NCI-H146 (cell line): ENCODE results near the gene SCD.
"Not testable (repeated sequence)": the region's sequence is repeated elsewhere in the genome, so short reads cannot be mapped to it uniquely, and the experiment has no call there.

Experiments used
- DNase-seq: peaks from one replicate; lab custom pipeline; 2025; lab: John Stamatoyannopoulos, UW

Gene SCD

GRCh38 chr10:100362570-100363496, 15.8 kb downstream of the SCD start:
- DNase-seq, result no peak

- no peak for DNase-seq
Measured at GRCh38 chr10:100364175-100364574, 17.1 kb downstream of the SCD start.

- DNase-seq, result peak; percentile 70
Measured at GRCh38 chr10:100364735-100365391, 17.8 kb downstream of the SCD start.

- no peak for DNase-seq
Measured at GRCh38 chr10:100368721-100369120, 21.7 kb downstream of the SCD start.

- no peak for DNase-seq
Measured at GRCh38 chr10:100370714-100371481, 23.9 kb downstream of the SCD start.

GRCh38 chr10:100371482-100372027, 24.5 kb downstream of the SCD start:
- no peak for DNase-seq

GRCh38 chr10:100372415-100373297, 25.6 kb downstream of the SCD start:
- DNase-seq, result peak; percentile 71

GRCh38 chr10:100373298-100374199, 26.5 kb downstream of the SCD start:
- peak; percentile 99 for DNase-seq

- peak; percentile 63 for DNase-seq
Measured at GRCh38 chr10:100374200-100374655, 27.2 kb downstream of the SCD start.

GRCh38 chr10:100374677-100375353, 27.8 kb downstream of the SCD start:
- DNase-seq, result not testable (repeated sequence)

GRCh38 chr10:100376656-100377055, 29.6 kb downstream of the SCD start:
- DNase-seq, result not testable (repeated sequence)

- DNase-seq, result no peak
Measured at GRCh38 chr10:100377830-100378229, 30.8 kb downstream of the SCD start.

GRCh38 chr10:100380400-100380799, 33.4 kb downstream of the SCD start:
- DNase-seq, result no peak

- DNase-seq, result no peak
Measured at GRCh38 chr10:100382553-100382952, 35.5 kb downstream of the SCD start.

GRCh38 chr10:100383251-100383650, 36.2 kb downstream of the SCD start:
- no peak for DNase-seq

GRCh38 chr10:100391163-100392002, 44.4 kb downstream of the SCD start:
- no peak for DNase-seq

- no peak for DNase-seq
Measured at GRCh38 chr10:100392686-100393003, 45.6 kb downstream of the SCD start.

- no peak for DNase-seq
Measured at GRCh38 chr10:100395626-100396025, 48.6 kb downstream of the SCD start.

- no peak for DNase-seq
Measured at GRCh38 chr10:100396605-100397004, 49.6 kb downstream of the SCD start.
